ENCODE measurements around the gene SERINC4. TPM values are rescaled to one million over a fixed set of nuclear protein-coding genes. Genes with fewer than 3 reads are reported as not detected.

The SERINC4 gene
- total and polyA plus RNA-seq, 9 of the 15 experiments (the other 6 are each of a cell fraction or from before 2014, with no cell fraction given): 0.14 to 0.86 (median 0.18) TPM; not detected in 2

DNA sequence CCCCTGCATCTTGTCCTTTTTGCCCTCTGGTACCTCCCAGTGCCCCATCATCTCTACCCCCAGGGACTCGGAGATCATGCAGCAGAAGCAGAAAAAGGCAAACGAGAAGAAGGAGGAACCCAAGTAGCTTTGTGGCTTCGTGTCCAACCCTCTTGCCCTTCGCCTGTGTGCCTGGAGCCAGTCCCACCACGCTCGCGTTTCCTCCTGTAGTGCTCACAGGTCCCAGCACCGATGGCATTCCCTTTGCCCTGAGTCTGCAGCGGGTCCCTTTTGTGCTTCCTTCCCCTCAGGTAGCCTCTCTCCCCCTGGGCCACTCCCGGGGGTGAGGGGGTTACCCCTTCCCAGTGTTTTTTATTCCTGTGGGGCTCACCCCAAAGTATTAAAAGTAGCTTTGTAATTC is 6.4 kb downstream of the SERINC4 start:
- H3K36me3 ChIP-seq (ENCODE audit: control insufficient read depth, insufficient read depth, low read length): peaks cover 48% of the 10 kb centered on the region
- no peak for TF ChIP-seq RFX7 (CRISPR knock-in tag; IDR thresholded peaks at IDR 0.05)
- TF ChIP-seq TOE1 (IDR thresholded peaks at IDR 0.05; ENCODE audit: borderline replicate concordance): no peak
- TF ChIP-seq TOE1 (CRISPR knock-in tag; IDR thresholded peaks at IDR 0.05; ENCODE audit: borderline replicate concordance, low read depth): no peak
- TF ChIP-seq, protein P1, sequence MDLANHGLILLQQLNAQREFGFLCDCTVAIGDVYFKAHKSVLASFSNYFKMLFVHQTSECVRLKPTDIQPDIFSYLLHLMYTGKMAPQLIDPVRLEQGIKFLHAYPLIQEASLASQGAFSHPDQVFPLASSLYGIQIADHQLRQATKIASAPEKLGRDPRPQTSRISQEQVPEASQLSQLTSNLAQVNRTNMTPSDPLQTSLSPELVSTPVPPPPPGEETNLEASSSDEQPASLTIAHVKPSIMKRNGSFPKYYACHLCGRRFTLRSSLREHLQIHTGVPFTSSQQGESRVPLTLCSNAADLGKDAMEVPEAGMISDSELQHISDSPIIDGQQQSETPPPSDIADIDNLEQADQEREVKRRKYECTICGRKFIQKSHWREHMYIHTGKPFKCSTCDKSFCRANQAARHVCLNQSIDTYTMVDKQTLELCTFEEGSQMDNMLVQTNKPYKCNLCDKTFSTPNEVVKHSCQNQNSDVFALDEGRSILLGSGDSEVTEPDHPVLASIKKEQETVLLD (IDR thresholded peaks at IDR 0.05): no peak
- no peak for TF ChIP-seq DDX20 (tag; IDR thresholded peaks at IDR 0.05; ENCODE audit: low read depth)
- TF ChIP-seq MEF2A (IDR thresholded peaks at IDR 0.05; ENCODE audit: control insufficient read depth, low read depth, low read length): no peak
- no peak for TF ChIP-seq SRSF7 (optimal IDR thresholded peaks at IDR 0.05; ENCODE audit: low read depth, low read length)
- no peak for TF ChIP-seq ZNF318 (IDR thresholded peaks at IDR 0.05; ENCODE audit: borderline replicate concordance in 1 of 2, low read depth in 1 of 2)
- no peak for TF ChIP-seq CHD1 (IDR thresholded peaks at IDR 0.05; ENCODE audit: low read length)
- TF ChIP-seq KLF10 (CRISPR knock-in tag; IDR thresholded peaks at IDR 0.05): no peak
- TF ChIP-seq TGIF2 (CRISPR knock-in tag; IDR thresholded peaks at IDR 0.05): no peak
- no peak for TF ChIP-seq KLF13 (tag; IDR thresholded peaks at IDR 0.05; ENCODE audit: borderline replicate concordance, low read depth)
- no peak for TF ChIP-seq SIN3B (IDR thresholded peaks at IDR 0.05; ENCODE audit: low read depth)

More for the DNA sequence above, 6.4 kb downstream of the SERINC4 start:
- WGBS (ENCODE audit: insufficient coverage, low coverage, missing lambda C conversion rate): 90% methylated on average over 7 of the region's 10 CpGs
- peak overlapping the region; percentile 96 for H3K4me2 ChIP-seq (ENCODE audit: insufficient read depth, low read length)
- ChIA-PET CTCF (ENCODE audit: low intra/inter-chr PET ratio) (no interaction called here), POLR2A (interaction anchor here (0.6 to 6.1 kb wide), 6 partner anchors 8 to 382 kb away, joined by 3 to 29 read pairs (median 10); partner anchors contain the start of genes ELL3, HYPK, MFAP1 and SERINC4)
- peak overlapping the region; percentile 95 for H3K4me3 ChIP-seq
- H3K9ac ChIP-seq (ENCODE audit: insufficient read depth in 1 of 2, low read depth in 2 of 2, low read length in 2 of 2): peak overlapping the region; percentile 100
- no TSS peak for BruUV-seq (replicated peaks)
- H3K79me2 ChIP-seq (ENCODE audit: control insufficient read depth, insufficient read depth, low read length): peaks cover 36% of the 10 kb centered on the region
- H4K20me1 ChIP-seq (replicated peaks; ENCODE audit: control insufficient read depth, insufficient read depth, low read length): peaks cover 17% of the 10 kb centered on the region; the same call in 1 of the 2 replicates
- no peaks in the 10 kb centered on the region for H3K27me3 ChIP-seq (ENCODE audit: control insufficient read depth in 2 of 2, insufficient read depth in 2 of 2, low read length in 2 of 2)
- no peaks in the 10 kb centered on the region for H3K9me3 ChIP-seq (replicated peaks; ENCODE audit: control insufficient read depth, insufficient read depth, low read depth, low read length)
- H3K9me1 ChIP-seq (ENCODE audit: control insufficient read depth, insufficient read depth, low read length): peaks cover 17% of the 10 kb centered on the region
- FAIRE-seq: no peak
- no peak for ATAC-seq
- intact Hi-C loops (cut with micrococcal nuclease) (no loop called here), in situ Hi-C loops (cut with MboI) (no loop called here)
- no peak overlapping the region for H2AFZ ChIP-seq (ENCODE audit: low read depth, low read length)
- DNase-seq (ENCODE audit: extremely low read depth in 1 of 4, low spot score in 3 of 4): no peak
- peak overlapping the region; percentile 99; the same call in 2 of the 3 replicates for H3K27ac ChIP-seq (ENCODE audit: extremely low read depth, low read depth, low read length)
- peaks cover 26 to 37% of the 10 kb centered on the region in 2 experiments for H3K4me1 ChIP-seq (replicated peaks in 1 of 2; ENCODE audit: control insufficient read depth in 2 of 2, insufficient read depth in 2 of 2, low read length in 2 of 2)
